ENCODE data around the gene LEP. TPM values are rescaled to one million over a fixed set of nuclear protein-coding genes. Genes with fewer than 3 reads are reported as not detected.

Gene LEP
- polyA plus RNA-seq, 1 experiment = 0.05 TPM

- POLR2A ChIA-PET = no interaction called here
- H3K36me3 ChIP-seq (ENCODE audit: control insufficient read depth, insufficient read depth, low read length) = no peaks in the 10 kb centered on the region
- no peak overlapping the region for H3K4me3 ChIP-seq (ENCODE audit: low read depth, low read length)
- CTCF ChIA-PET = interaction anchor here (0.9 to 1.1 kb wide), 3 partner anchors 67 to 497 kb away, joined by 3 to 4 read pairs (median 3); no protein-coding TSS in a partner anchor
- DNase-seq (ENCODE audit: low read depth) = no peak
- TF ChIP-seq CTCF (IDR thresholded peaks at IDR 0.05; ENCODE audit: insufficient read depth, low read depth, low read length) = no peak
- peaks cover 41% of the 10 kb centered on the region for H3K27me3 ChIP-seq (ENCODE audit: control insufficient read depth, insufficient read depth, low read length)
Measured at GRCh38 chr7:128203047-128203491, 38.0 kb upstream of the LEP start.

- POLR2A ChIA-PET = no interaction called here
- no peaks in the 10 kb centered on the region for H3K36me3 ChIP-seq (ENCODE audit: control insufficient read depth, insufficient read depth, low read length)
- H3K27me3 ChIP-seq (ENCODE audit: control insufficient read depth, insufficient read depth, low read length) = peaks cover 42% of the 10 kb centered on the region
- no peak for TF ChIP-seq CTCF (IDR thresholded peaks at IDR 0.05; ENCODE audit: insufficient read depth, low read depth, low read length)
- DNase-seq (ENCODE audit: low read depth) = no peak
- no peak overlapping the region for H3K4me3 ChIP-seq (ENCODE audit: low read depth, low read length)
- CTCF ChIA-PET = interaction anchor here (0.6 to 0.9 kb wide), 2 partner anchors 67 to 498 kb away, joined by 3 read pairs; no protein-coding TSS in a partner anchor
Measured at GRCh38 chr7:128203710-128204214, 37.3 kb upstream of the LEP start.

GRCh38 chr7:128204455-128204854 is 36.6 kb upstream of the LEP start:
- H3K36me3 ChIP-seq (ENCODE audit: control insufficient read depth, insufficient read depth, low read length) = no peaks in the 10 kb centered on the region
- TF ChIP-seq CTCF (IDR thresholded peaks at IDR 0.05; ENCODE audit: insufficient read depth, low read depth, low read length) = no peak
- DNase-seq (ENCODE audit: low read depth) = no peak
- CTCF ChIA-PET = interaction anchor here (0.6 kb wide), 1 partner anchor 68 kb away, joined by 3 read pairs; no protein-coding TSS in a partner anchor
- H3K4me3 ChIP-seq (ENCODE audit: low read depth, low read length) = no peak overlapping the region
- peaks cover 42% of the 10 kb centered on the region for H3K27me3 ChIP-seq (ENCODE audit: control insufficient read depth, insufficient read depth, low read length)
- POLR2A ChIA-PET = no interaction called here

- Histone ChIP-seq H3K36me3 (ENCODE audit: control insufficient read depth, insufficient read depth, low read length) (no peaks in the 10 kb centered on the region), H3K27me3 (ENCODE audit: control insufficient read depth, insufficient read depth, low read length) (peaks cover 40% of the 10 kb centered on the region), H3K4me3 (ENCODE audit: low read depth, low read length) (no peak overlapping the region)
- TF ChIP-seq CTCF (IDR thresholded peaks at IDR 0.05; ENCODE audit: insufficient read depth, low read depth, low read length) = no peak
- ChIA-PET CTCF (no interaction called here), POLR2A (no interaction called here)
- DNase-seq (ENCODE audit: low read depth) = no peak
Measured at GRCh38 chr7:128205068-128205467, 36.0 kb upstream of the LEP start.

- Histone ChIP-seq H3K27me3 (ENCODE audit: control insufficient read depth, insufficient read depth, low read length) (peaks cover 39% of the 10 kb centered on the region), H3K36me3 (ENCODE audit: control insufficient read depth, insufficient read depth, low read length) (no peaks in the 10 kb centered on the region), H3K4me3 (ENCODE audit: low read depth, low read length) (no peak overlapping the region)
- no peak for DNase-seq (ENCODE audit: low read depth)
- ChIA-PET POLR2A (no interaction called here), CTCF (interaction anchor here (0.9 to 7.9 kb wide), 5 partner anchors 9 to 498 kb away, joined by 3 to 136 read pairs (median 5); no protein-coding TSS in a partner anchor)
- no peak for TF ChIP-seq CTCF (IDR thresholded peaks at IDR 0.05; ENCODE audit: insufficient read depth, low read depth, low read length)
Measured at GRCh38 chr7:128206017-128206746, 34.9 kb upstream of the LEP start.
